GM21786 (cell line): Measurements from ENCODE around the gene RILP.
A peak's percentile ranks its signal among the peaks of the same experiment; 100 is the strongest.

ENCODE experiments used
- ATAC-seq: cut with Tn5 transposase; IDR thresholded peaks from one replicate; pipeline ENCODE4 v1.9.1; 2021; ENCODE audit not compliant: unreplicated experiment

Gene RILP

GRCh38 chr17:1629504-1630310, 20.0 kb downstream of the RILP start:
- no peak for ATAC-seq

GRCh38 chr17:1628856-1629503, 20.7 kb downstream of the RILP start:
- ATAC-seq, result peak; percentile 38

GRCh38 chr17:1627982-1628855, 21.4 kb downstream of the RILP start, which contains the start of gene SLC43A2:
Gene SLC43A2 (minus strand): TSS chr17:1628834. CDS start chr17:1627874, 960 bp downstream.
- peak; percentile 53 for ATAC-seq

GRCh38 chr17:1627182-1627981, 22.3 kb downstream of the RILP start:
- no peak for ATAC-seq

- no peak for ATAC-seq
These were observed 23.3 kb downstream of the RILP start for GRCh38 chr17:1626333-1626732.

- ATAC-seq, result no peak
These were observed 24.1 kb downstream of the RILP start for GRCh38 chr17:1625581-1625980.

GRCh38 chr17:1625053-1625452, 24.6 kb downstream of the RILP start:
- no peak for ATAC-seq

GRCh38 chr17:1624650-1625049, 25.0 kb downstream of the RILP start:
- no peak for ATAC-seq

- no peak for ATAC-seq
These were observed 26.5 kb downstream of the RILP start for GRCh38 chr17:1623057-1623630.

GRCh38 chr17:1621273-1621954, 28.3 kb downstream of the RILP start:
- ATAC-seq, result no peak

GRCh38 chr17:1620486-1620885, 29.2 kb downstream of the RILP start:
- no peak for ATAC-seq

GRCh38 chr17:1617620-1618174, 32.0 kb downstream of the RILP start:
- ATAC-seq, result no peak

- ATAC-seq, result no peak
These were observed 33.6 kb downstream of the RILP start for GRCh38 chr17:1616101-1616500.

- ATAC-seq, result no peak
These were observed 37.3 kb downstream of the RILP start for GRCh38 chr17:1612400-1612799.

GRCh38 chr17:1611715-1612114, 38.0 kb downstream of the RILP start:
- no peak for ATAC-seq

GRCh38 chr17:1608676-1609075, 41.0 kb downstream of the RILP start:
- ATAC-seq, result no peak

GRCh38 chr17:1607971-1608320, 41.7 kb downstream of the RILP start:
- no peak for ATAC-seq

GRCh38 chr17:1606352-1606985, 43.2 kb downstream of the RILP start:
- no peak for ATAC-seq
